SK-N-SH (cell line): ENCODE data around the gene CNPY2.

ENCODE experiments used
- POLR2AphosphoS5 ChIP-seq: IDR thresholded peaks from 2 replicates; pipeline ENCODE4 v1.6.1; 2012; ENCODE audit warnings: low read depth, low read length
- TF ChIP-seq, protein P1 (sequence below): fragments of 200-600 bp; sonication (generic); IDR thresholded peaks from 2 replicates; pipeline ENCODE4 v1.6.1; 2017; ENCODE audit warnings: antibody characterized with exemption, mild to moderate bottlenecking, moderate library complexity

DNA sequence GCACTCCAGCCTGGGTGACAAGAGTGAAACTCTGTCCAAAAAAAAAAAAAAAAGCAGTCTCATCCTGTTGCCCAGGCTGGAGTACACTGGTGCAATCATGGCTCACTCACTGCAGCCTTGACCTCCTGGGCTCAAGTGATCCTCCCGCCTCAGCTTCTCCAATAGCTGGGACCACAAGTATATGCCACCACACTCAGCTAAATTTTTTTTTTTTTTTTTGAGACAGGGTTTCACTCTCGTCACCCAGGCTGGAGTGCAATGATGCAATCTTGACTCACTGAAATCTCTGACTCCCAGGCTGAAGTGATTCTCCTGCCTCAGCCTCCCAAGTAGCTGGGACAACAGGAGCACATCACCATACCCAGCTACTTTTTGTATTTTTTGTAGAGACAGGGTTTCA, 5.2 kb upstream of the CNPY2 start:
- TF ChIP-seq, protein P1, sequence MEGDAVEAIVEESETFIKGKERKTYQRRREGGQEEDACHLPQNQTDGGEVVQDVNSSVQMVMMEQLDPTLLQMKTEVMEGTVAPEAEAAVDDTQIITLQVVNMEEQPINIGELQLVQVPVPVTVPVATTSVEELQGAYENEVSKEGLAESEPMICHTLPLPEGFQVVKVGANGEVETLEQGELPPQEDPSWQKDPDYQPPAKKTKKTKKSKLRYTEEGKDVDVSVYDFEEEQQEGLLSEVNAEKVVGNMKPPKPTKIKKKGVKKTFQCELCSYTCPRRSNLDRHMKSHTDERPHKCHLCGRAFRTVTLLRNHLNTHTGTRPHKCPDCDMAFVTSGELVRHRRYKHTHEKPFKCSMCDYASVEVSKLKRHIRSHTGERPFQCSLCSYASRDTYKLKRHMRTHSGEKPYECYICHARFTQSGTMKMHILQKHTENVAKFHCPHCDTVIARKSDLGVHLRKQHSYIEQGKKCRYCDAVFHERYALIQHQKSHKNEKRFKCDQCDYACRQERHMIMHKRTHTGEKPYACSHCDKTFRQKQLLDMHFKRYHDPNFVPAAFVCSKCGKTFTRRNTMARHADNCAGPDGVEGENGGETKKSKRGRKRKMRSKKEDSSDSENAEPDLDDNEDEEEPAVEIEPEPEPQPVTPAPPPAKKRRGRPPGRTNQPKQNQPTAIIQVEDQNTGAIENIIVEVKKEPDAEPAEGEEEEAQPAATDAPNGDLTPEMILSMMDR = no peak
- TF ChIP-seq POLR2AphosphoS5 = no peak
